Inflammatory macrophage (primary cell): ENCODE measurements around the gene PNMA6F.

Experiments used
- DNase-seq, 2 donors: peaks; one replicate each; pipeline ENCODE4 v3.0.0-alpha.2; 2020 to 2022
- total RNA-seq, 18 experiments: gene quantifications; one replicate each; lab custom pipeline; 2026; ENCODE audit warnings: mixed read lengths in 6 of 18, inconsistent platforms in 2 of 18; lab: John Stamatoyannopoulos, UW

Gene PNMA6F
- 0 to 0.16 (median 0) reads per million in 18 experiments for total RNA-seq

GRCh38 chrX:153321381-153322124 is at the start of gene PNMA6F:
TSS of gene PNMA6F (minus strand) at chrX:153321767. CDS start at chrX:153320674, 1,093 bp downstream.
- DNase-seq: no peak

- DNase-seq: no peak
Observed at GRCh38 chrX:153371256-153371655, 49.7 kb upstream of the PNMA6F start.

- DNase-seq: no peak
Observed at GRCh38 chrX:153370293-153371055, 48.9 kb upstream of the PNMA6F start.

GRCh38 chrX:153366878-153367538 is 45.4 kb upstream of the PNMA6F start:
- no peak for DNase-seq

GRCh38 chrX:153366119-153366518 is 44.6 kb upstream of the PNMA6F start:
- DNase-seq: no peak

- DNase-seq: no peak
Observed at GRCh38 chrX:153365670-153366069, 44.1 kb upstream of the PNMA6F start.

- no peak for DNase-seq
Observed at GRCh38 chrX:153361781-153362397, 40.3 kb upstream of the PNMA6F start.

- no peak for DNase-seq
Observed at GRCh38 chrX:153357877-153358276, 36.3 kb upstream of the PNMA6F start.

- no peak for DNase-seq
Observed at GRCh38 chrX:153353416-153353815, 31.8 kb upstream of the PNMA6F start.

GRCh38 chrX:153352858-153353257 is 31.3 kb upstream of the PNMA6F start:
- DNase-seq: no peak

GRCh38 chrX:153351981-153352380 is 30.4 kb upstream of the PNMA6F start:
- DNase-seq: no peak

GRCh38 chrX:153349952-153350351 is 28.4 kb upstream of the PNMA6F start:
- no peak for DNase-seq

- DNase-seq: no peak
Observed at GRCh38 chrX:153348421-153348820, 26.9 kb upstream of the PNMA6F start.

- DNase-seq: no peak
Observed at GRCh38 chrX:153347530-153347929, 26.0 kb upstream of the PNMA6F start.

- DNase-seq: no peak
Observed at GRCh38 chrX:153343674-153344073, 22.1 kb upstream of the PNMA6F start.

- DNase-seq: no peak
Observed at GRCh38 chrX:153342762-153343558, 21.4 kb upstream of the PNMA6F start.

- no peak for DNase-seq
Observed at GRCh38 chrX:153340111-153340510, 18.5 kb upstream of the PNMA6F start.

- DNase-seq: no peak
Observed at GRCh38 chrX:153339662-153340061, 18.1 kb upstream of the PNMA6F start.

- no peak for DNase-seq
Observed at GRCh38 chrX:153338836-153339235, 17.3 kb upstream of the PNMA6F start.

GRCh38 chrX:153336988-153337387 is 15.4 kb upstream of the PNMA6F start:
- DNase-seq: no peak

- DNase-seq: no peak
Observed at GRCh38 chrX:153336121-153336894, 14.7 kb upstream of the PNMA6F start.
